LHCN-M2 (cell line): Measurements from ENCODE around the gene COL6A3. TPM values are rescaled to one million over a fixed set of nuclear protein-coding genes. Genes with fewer than 3 reads are reported as not detected.
A peak's percentile ranks its signal among the peaks of the same experiment; 100 is the strongest.
"Not testable (repeated sequence)": the region's sequence is repeated elsewhere in the genome, so short reads cannot be mapped to it uniquely, and the experiment has no call there.

Experiments
- DNase-seq: peaks from one replicate; pipeline ENCODE4 v3.0.0-alpha.2; 2012; ENCODE audit warnings: low read depth
- total RNA-seq: library from RNA; depleted of rRNA; stranded (reverse); fragments of >200 nt; gene quantifications from 2 replicates; pipeline ENCODE4 v1.2.3, GENCODE V29; 2014

Gene COL6A3
- total RNA-seq, 1 experiment from 2014 or later = 5.2 TPM

GRCh38 chr2:237380768-237381167 lies 33.2 kb downstream of the COL6A3 start:
- DNase-seq = no peak

GRCh38 chr2:237379636-237380035 lies 34.3 kb downstream of the COL6A3 start:
- DNase-seq = no peak

- DNase-seq = no peak
Observed at GRCh38 chr2:237378650-237379049, 35.3 kb downstream of the COL6A3 start.

- no peak for DNase-seq
Observed at GRCh38 chr2:237374284-237375060, 39.5 kb downstream of the COL6A3 start.

GRCh38 chr2:237371856-237372255 lies 42.1 kb downstream of the COL6A3 start:
- no peak for DNase-seq

- no peak for DNase-seq
Observed at GRCh38 chr2:237365671-237366070, 48.3 kb downstream of the COL6A3 start.

GRCh38 chr2:237364655-237365054 lies 49.3 kb downstream of the COL6A3 start:
- DNase-seq = no peak

- peak; percentile 25 for DNase-seq
Observed at GRCh38 chr2:237361194-237362004, 52.6 kb downstream of the COL6A3 start.

GRCh38 chr2:237359894-237360780 lies 53.8 kb downstream of the COL6A3 start:
- no peak for DNase-seq

GRCh38 chr2:237359518-237359840 lies 54.5 kb downstream of the COL6A3 start:
- DNase-seq = no peak

- DNase-seq = no peak
Observed at GRCh38 chr2:237358721-237359517, 55.0 kb downstream of the COL6A3 start.

GRCh38 chr2:237355701-237356100 lies 58.3 kb downstream of the COL6A3 start:
- DNase-seq = no peak

GRCh38 chr2:237354892-237355291 lies 59.1 kb downstream of the COL6A3 start:
- DNase-seq = no peak

GRCh38 chr2:237354172-237354571 lies 59.8 kb downstream of the COL6A3 start:
- not testable (repeated sequence) for DNase-seq

- no peak for DNase-seq
Observed at GRCh38 chr2:237353215-237353614, 60.7 kb downstream of the COL6A3 start.

GRCh38 chr2:237352279-237352845 lies 61.6 kb downstream of the COL6A3 start:
- no peak for DNase-seq

- no peak for DNase-seq
Observed at GRCh38 chr2:237351796-237352195, 62.2 kb downstream of the COL6A3 start.

- DNase-seq = no peak
Observed at GRCh38 chr2:237351046-237351445, 62.9 kb downstream of the COL6A3 start.

- no peak for DNase-seq
Observed at GRCh38 chr2:237350597-237350996, 63.4 kb downstream of the COL6A3 start.

GRCh38 chr2:237350070-237350469 lies 63.9 kb downstream of the COL6A3 start:
- DNase-seq = no peak
